GM10266 (cell line): ENCODE results near the gene TLL1.

ENCODE experiments used
- DNase-seq: peaks from one replicate; pipeline ENCODE4 v3.0.0; 2012; ENCODE audit errors: extremely low spot score
- TF ChIP-seq, protein P1 (sequence below): IDR thresholded peaks from 2 replicates; pipeline ENCODE4 v1.5.1; 2012; ENCODE audit warnings: mild to moderate bottlenecking, low read depth; ENCODE audit not compliant: control insufficient read depth, insufficient read depth; ENCODE audit errors: missing control alignments

Gene TLL1

DNA sequence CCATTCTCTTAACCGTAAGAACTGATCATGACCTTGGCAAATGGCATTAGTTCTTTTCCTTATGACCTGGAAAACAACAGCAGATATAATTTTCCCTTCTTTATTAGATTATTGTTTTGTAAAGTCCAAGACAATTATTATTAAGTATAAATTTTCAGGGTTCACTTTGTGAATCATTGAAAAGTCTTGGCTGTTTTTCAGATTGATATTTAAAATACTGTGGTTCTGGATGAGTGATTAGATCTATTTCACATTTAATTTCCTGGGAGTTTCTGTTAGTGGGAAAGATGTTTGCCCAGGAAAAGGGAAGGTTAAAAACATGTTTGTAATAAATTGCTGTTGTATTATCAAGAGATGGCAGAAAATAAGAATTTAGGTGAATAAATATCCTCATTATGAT, 194.9 kb downstream of the TLL1 start:
- DNase-seq = no peak
- TF ChIP-seq, protein P1, sequence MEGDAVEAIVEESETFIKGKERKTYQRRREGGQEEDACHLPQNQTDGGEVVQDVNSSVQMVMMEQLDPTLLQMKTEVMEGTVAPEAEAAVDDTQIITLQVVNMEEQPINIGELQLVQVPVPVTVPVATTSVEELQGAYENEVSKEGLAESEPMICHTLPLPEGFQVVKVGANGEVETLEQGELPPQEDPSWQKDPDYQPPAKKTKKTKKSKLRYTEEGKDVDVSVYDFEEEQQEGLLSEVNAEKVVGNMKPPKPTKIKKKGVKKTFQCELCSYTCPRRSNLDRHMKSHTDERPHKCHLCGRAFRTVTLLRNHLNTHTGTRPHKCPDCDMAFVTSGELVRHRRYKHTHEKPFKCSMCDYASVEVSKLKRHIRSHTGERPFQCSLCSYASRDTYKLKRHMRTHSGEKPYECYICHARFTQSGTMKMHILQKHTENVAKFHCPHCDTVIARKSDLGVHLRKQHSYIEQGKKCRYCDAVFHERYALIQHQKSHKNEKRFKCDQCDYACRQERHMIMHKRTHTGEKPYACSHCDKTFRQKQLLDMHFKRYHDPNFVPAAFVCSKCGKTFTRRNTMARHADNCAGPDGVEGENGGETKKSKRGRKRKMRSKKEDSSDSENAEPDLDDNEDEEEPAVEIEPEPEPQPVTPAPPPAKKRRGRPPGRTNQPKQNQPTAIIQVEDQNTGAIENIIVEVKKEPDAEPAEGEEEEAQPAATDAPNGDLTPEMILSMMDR = no peak

DNA sequence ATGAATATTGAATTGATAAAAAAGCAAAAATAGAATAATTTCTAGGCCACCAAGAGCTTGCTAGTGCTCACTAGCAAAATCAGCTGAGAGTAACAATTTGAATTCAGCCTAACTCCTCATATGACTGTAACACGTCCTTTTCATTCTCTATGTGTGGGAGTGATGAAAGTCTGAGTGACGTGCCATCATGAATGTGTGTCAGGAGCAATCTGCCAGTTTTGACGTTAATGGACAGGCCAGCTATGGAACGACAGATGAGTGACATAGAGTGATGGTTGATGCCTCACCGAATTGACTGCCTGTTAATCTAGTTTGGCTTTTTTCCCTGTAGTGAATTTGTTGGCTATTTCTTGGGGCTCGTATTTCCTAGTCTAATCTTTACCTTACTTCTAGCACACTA, 200.7 kb downstream of the TLL1 start:
- DNase-seq = no peak
- TF ChIP-seq, protein P1 = no peak

DNA sequence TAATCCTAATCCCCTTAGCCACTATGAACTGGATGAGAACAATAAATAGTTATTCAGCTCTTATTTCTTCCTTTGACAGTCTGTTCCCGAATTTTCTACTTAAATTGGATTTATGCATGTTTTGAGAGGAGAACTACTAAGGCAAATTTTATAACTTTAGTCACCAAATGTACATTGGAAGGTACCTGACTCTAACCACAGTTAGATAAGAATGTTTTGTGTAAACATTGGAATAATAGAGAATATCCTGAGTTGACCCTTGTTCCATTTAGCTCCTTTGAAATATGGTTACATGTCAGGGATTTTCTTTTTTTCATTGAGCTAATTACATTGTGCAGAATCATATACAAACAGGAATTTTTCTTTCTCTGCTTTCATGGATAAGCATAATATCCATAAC, 202.6 kb downstream of the TLL1 start:
- DNase-seq = no peak
- TF ChIP-seq, protein P1 = no peak

DNA sequence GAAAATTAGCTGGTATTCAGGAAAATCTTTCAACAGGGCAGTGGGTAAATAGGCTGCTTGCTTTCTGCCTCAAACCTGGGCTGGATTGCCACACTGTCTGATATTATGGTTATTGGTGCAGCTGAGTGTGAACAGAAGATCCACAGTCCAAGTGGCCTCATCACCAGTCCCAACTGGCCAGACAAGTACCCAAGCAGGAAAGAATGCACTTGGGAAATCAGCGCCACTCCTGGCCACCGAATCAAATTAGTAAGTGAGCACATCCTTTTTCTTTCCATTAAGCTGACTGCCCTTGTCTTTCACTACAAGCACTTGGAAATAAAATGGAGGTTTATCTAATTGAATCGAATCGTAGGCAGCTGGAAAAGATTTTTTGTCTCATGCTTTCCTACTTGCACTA, 204.7 kb downstream of the TLL1 start:
- DNase-seq = no peak
- TF ChIP-seq, protein P1 = no peak

DNA sequence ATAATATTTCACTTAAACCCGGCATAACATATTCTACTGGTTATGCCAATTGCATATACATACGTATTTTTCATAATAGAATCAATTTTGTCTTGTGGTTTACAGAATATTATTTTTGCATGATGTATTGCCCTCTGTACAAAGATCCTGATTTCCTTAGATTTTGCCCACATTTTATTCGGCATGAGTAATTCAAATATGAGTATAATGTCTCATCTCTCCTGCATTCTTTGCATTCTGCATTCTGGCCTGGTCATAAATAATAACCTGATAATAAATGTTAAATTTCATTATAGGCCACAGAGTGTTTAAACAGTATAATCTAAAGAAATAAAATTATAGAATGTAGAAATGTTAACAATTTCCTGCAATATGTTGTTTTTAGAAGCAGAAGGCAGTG, 205.3 kb downstream of the TLL1 start:
- TF ChIP-seq, protein P1 = no peak
- DNase-seq = no peak

DNA sequence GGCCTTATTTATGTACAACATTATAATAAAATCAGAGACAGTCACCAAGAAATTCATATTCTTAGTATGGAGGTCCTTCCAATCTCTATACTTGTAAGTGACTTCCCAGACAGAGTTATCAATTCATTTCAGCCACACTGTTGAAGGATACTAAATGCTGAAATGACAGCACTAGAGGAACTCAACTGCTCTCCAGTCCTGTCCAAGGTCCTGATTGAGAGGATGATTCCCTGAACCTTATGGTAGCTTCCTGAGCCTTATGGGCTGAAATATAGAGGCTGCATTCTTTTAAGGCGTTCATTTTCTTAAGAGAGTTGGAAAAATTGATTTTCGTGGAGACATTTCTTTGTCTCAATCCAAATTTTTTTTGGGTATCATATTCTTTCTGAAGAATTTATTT, 205.9 kb downstream of the TLL1 start:
- TF ChIP-seq, protein P1 = no peak
- no peak for DNase-seq

DNA sequence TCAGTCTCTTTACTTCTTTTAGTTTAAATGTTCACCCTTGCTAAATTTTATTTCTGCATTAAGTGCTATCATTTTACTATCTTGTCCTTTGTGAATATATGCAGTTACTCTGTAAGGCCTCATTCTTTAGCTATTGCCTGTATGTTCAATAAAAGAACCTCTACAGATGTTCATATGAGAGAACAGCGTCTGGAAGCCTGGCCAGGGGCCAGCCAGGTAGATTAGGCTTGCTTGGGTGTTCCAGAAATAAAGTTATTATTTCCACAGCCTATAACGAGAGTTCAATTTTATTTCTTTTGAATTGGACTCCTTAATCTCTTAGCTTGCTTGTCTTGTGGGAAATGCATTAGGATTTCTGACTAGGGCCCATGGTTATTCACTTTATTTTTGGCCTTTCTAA, 214.5 kb downstream of the TLL1 start:
- no peak for DNase-seq
- TF ChIP-seq, protein P1 = no peak
